CD4-positive, alpha-beta T cell treated with Interleukin-17A for 4 hours (primary cell): ENCODE measurements around the gene AOC3.
A peak's percentile ranks its signal among the peaks of the same experiment; 100 is the strongest.

Source experiments
- DNase-seq: peaks from one replicate; pipeline ENCODE4 v3.0.0-alpha.2; 2020; ENCODE audit warnings: mixed read lengths

AOC3 gene

GRCh38 chr17:42850954-42851353 is at the start of gene AOC3:
Gene AOC3 (plus strand): TSS chr17:42851199. CDS start chr17:42851344, 145 bp downstream.
- DNase-seq: no peak

GRCh38 chr17:42803074-42803883 is 47.7 kb upstream of the AOC3 start:
- no peak for DNase-seq

GRCh38 chr17:42804918-42805367 is 46.1 kb upstream of the AOC3 start:
- DNase-seq: no peak

GRCh38 chr17:42806249-42806648 is 44.8 kb upstream of the AOC3 start:
- DNase-seq: no peak

GRCh38 chr17:42809250-42809649 is 41.7 kb upstream of the AOC3 start:
- no peak for DNase-seq

GRCh38 chr17:42814633-42815399 is 36.2 kb upstream of the AOC3 start:
- DNase-seq: no peak

GRCh38 chr17:42817866-42818265 is 33.1 kb upstream of the AOC3 start:
- no peak for DNase-seq

- no peak for DNase-seq
These were observed 32.6 kb upstream of the AOC3 start for GRCh38 chr17:42818379-42818778.

- DNase-seq: peak; percentile 67
These were observed 31.0 kb upstream of the AOC3 start for GRCh38 chr17:42819939-42820535.

- no peak for DNase-seq
These were observed 29.8 kb upstream of the AOC3 start for GRCh38 chr17:42821176-42821575.

GRCh38 chr17:42827472-42827871 is 23.5 kb upstream of the AOC3 start:
- no peak for DNase-seq

GRCh38 chr17:42830971-42831370 is 20.0 kb upstream of the AOC3 start:
- no peak for DNase-seq

- DNase-seq: no peak
These were observed 18.6 kb upstream of the AOC3 start for GRCh38 chr17:42832213-42832933.

GRCh38 chr17:42832934-42833766 is 17.8 kb upstream of the AOC3 start, which contains the start of gene PSME3:
Gene PSME3 (plus strand): TSS chr17:42833397. CDS start chr17:42833632, 235 bp downstream.
- peak; percentile 91 for DNase-seq

- DNase-seq: no peak
These were observed 17.1 kb upstream of the AOC3 start for GRCh38 chr17:42833767-42834422.

GRCh38 chr17:42835732-42836131 is 15.3 kb upstream of the AOC3 start:
- no peak for DNase-seq

- DNase-seq: no peak
These were observed 8.9 kb upstream of the AOC3 start for GRCh38 chr17:42841975-42842685.

- no peak for DNase-seq
These were observed 7.6 kb upstream of the AOC3 start for GRCh38 chr17:42843358-42843934.

GRCh38 chr17:42844271-42844670 is 6.7 kb upstream of the AOC3 start, which contains the start of gene AOC2:
Gene AOC2 (plus strand): TSS chr17:42844580. CDS start chr17:42844627, 47 bp downstream.
- DNase-seq: no peak
